Uterus (tissue), 4 donors: Measurements from ENCODE around the gene HILPDA. TPM values are rescaled to one million over a fixed set of nuclear protein-coding genes. Genes with fewer than 3 reads are reported as not detected.

ENCODE experiments used
- DNase-seq, 2 donors: peaks; one replicate each; pipeline ENCODE4 v3.0.0-alpha.2; 2019 to 2020
- H3K27ac ChIP-seq, 2 donors: fragments of 200-600 bp; sonication (generic); 1 replicate in 1 of 2; 2 replicates in 1 of 2; pipeline ENCODE4 v1.5.1; 2016 to 2018
- H3K27me3 ChIP-seq, 2 donors: fragments of 200-600 bp; sonication (generic); one replicate each; pipeline ENCODE4 v1.5.1; 2018 to 2019; ENCODE audit warnings: control low read depth in 1 of 2
- H3K36me3 ChIP-seq, 2 donors: fragments of 200-600 bp; sonication (generic); one replicate each; pipeline ENCODE4 v1.5.1; 2019; ENCODE audit warnings: control low read depth in 1 of 2
- H3K4me1 ChIP-seq, 2 donors: fragments of 200-600 bp; sonication (generic); one replicate each; pipeline ENCODE4 v1.5.1; 2018 to 2019; ENCODE audit warnings: control low read depth in 1 of 2
- H3K4me3 ChIP-seq, 2 donors: fragments of 200-600 bp; sonication (generic); 1 replicate in 1 of 2; 2 replicates in 1 of 2; pipeline ENCODE4 v1.5.1; 2018 to 2019; ENCODE audit warnings: mild to moderate bottlenecking in 1 of 2
- H3K9me3 ChIP-seq, 2 donors: fragments of 200-600 bp; sonication (generic); one replicate each; pipeline ENCODE4 v1.5.1; 2019; ENCODE audit warnings: control low read depth in 1 of 2
- POLR2A ChIP-seq, 2 donors: fragments of 450-650 bp; IDR thresholded peaks; one replicate each; pipeline ENCODE4 v1.6.1; 2016; ENCODE audit warnings: antibody characterized with exemption in 2 of 2, mild to moderate bottlenecking in 1 of 2, moderate library complexity in 1 of 2
- intact Hi-C: fragments of 100-400 bp; cut with DNase I; formaldehyde crosslinking; loops from one replicate; pipeline ENCODE4 v1.15.1; 2023; ENCODE audit warnings: low total_unique reads
- total RNA-seq, 4 donors: library from RNA; depleted of rRNA in 3 of 4; stranded (reverse); fragments of >200 nt in 3 of 4; gene quantifications; one replicate each; pipeline versions ENCODE4 v1.1.0 to v1.2.4, GENCODE V29; 2014 to 2023
- TF ChIP-seq, protein P1 (sequence below), 4 experiments: fragments of 200-600 bp in 2 of 4; fragments of 450-650 bp in 2 of 4; sonication (generic) in 2 of 4; IDR thresholded peaks; one replicate each; pipeline ENCODE4 v1.5.1; 2016 to 2019; ENCODE audit warnings: antibody characterized with exemption in 4 of 4, mild to moderate bottlenecking in 2 of 4, moderate library complexity in 1 of 4
- donor health status: DM: yes; HTN: yes; CAD: no.

The HILPDA gene
- total RNA-seq, 4 donors from 2014 or later = 14.4 to 55.6 (median 31.3) TPM

DNA sequence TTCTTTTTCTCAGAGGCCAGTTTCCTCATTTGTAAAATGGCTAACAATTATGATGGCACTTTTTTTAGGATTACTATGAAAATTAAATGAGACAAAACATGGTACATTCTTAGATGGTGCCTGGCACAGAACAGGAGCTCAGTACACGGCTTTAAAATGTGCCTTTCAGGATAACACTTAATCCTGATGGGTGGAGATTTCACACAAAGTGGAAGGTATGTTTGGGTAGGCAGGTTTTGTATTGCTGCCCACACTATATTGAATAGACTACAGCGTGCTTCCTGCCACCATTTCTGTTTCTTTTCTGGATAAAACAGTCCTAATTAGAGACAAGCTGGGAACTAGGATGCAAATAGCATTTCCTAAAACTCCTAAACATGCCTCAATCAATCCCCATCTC, 23.9 kb upstream of the HILPDA start:
- no peaks in the 10 kb centered on the region for H3K36me3 ChIP-seq
- no peak overlapping the region for H3K4me3 ChIP-seq
- no peak for TF ChIP-seq POLR2A (IDR thresholded peaks at IDR 0.05)
- TF ChIP-seq, protein P1, sequence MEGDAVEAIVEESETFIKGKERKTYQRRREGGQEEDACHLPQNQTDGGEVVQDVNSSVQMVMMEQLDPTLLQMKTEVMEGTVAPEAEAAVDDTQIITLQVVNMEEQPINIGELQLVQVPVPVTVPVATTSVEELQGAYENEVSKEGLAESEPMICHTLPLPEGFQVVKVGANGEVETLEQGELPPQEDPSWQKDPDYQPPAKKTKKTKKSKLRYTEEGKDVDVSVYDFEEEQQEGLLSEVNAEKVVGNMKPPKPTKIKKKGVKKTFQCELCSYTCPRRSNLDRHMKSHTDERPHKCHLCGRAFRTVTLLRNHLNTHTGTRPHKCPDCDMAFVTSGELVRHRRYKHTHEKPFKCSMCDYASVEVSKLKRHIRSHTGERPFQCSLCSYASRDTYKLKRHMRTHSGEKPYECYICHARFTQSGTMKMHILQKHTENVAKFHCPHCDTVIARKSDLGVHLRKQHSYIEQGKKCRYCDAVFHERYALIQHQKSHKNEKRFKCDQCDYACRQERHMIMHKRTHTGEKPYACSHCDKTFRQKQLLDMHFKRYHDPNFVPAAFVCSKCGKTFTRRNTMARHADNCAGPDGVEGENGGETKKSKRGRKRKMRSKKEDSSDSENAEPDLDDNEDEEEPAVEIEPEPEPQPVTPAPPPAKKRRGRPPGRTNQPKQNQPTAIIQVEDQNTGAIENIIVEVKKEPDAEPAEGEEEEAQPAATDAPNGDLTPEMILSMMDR (IDR thresholded peaks at IDR 0.05) = no peak
- no peaks in the 10 kb centered on the region for H3K27me3 ChIP-seq
- no peak overlapping the region for H3K27ac ChIP-seq
- H3K4me1 ChIP-seq = no peaks in the 10 kb centered on the region
- H3K9me3 ChIP-seq = no peaks in the 10 kb centered on the region
- intact Hi-C loops = no loop called here
- DNase-seq = no peak

DNA sequence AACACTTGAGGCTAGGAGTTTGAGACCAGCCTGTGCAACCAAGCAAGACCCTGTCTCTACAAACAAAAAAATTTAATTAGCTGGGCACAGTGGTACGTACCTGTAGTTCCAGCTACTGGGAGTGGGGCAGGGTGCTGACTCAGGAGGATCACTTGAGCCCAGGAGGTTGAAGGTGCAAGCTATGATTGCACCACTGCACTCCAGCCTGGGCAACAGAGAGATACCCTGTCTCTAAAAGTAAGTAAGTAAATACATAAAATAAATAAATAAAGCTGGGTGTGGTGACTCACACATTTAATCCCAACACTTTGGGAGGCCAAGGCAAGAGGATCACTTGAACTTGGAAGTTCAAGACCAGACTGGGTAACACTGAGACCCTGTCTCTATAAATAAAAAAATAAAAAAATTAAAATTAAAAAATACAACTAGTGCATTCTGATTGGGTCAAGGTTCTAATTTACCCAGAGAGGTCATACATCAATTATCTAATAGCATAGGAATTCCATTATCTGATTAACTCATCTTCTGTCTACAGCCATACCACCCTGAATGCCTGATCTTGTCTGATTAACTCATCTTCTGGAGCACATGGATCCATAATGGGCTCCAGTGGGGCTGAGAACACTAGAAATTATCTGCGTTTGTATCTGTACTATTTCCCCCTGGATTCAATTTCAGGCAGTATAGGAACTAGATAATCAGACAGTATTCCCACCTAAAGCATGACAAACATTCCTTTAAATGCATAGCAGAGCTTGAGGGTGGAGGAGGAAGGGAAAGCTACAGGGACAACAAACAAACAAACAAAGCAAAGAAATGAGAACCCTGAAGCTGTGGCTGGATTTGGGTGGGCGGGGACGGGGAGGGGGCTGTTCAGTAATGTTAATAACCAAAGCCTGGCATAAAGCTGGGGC, 21.0 kb upstream of the HILPDA start:
- DNase-seq = no peak
- no peaks in the 10 kb centered on the region for H3K4me1 ChIP-seq
- no peaks in the 10 kb centered on the region for H3K27me3 ChIP-seq
- TF ChIP-seq, protein P1 (IDR thresholded peaks at IDR 0.05) = no peak
- TF ChIP-seq POLR2A (IDR thresholded peaks at IDR 0.05) = no peak
- no peaks in the 10 kb centered on the region for H3K9me3 ChIP-seq
- H3K27ac ChIP-seq = no peak overlapping the region
- no peaks in the 10 kb centered on the region for H3K36me3 ChIP-seq
- no peak overlapping the region for H3K4me3 ChIP-seq
- intact Hi-C loops = no loop called here

DNA sequence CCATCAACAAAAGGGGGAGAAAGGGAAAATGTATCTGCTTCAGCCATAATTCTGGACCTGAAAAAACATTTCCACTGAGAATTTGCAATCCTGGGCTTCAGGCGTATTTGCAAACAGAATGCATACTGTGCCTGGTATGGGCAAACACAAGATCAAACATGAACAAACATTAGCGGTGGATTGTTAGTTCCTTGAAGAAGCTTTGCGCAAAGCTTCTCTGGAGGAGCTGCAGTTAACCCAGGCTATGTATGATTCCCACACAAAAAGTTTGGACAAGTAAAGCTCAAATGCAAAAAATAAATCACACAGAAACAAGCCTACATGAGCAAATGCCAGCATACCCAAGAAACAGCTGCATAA, 20.4 kb upstream of the HILPDA start:
- no peaks in the 10 kb centered on the region for H3K9me3 ChIP-seq
- H3K4me3 ChIP-seq = no peak overlapping the region

DNA sequence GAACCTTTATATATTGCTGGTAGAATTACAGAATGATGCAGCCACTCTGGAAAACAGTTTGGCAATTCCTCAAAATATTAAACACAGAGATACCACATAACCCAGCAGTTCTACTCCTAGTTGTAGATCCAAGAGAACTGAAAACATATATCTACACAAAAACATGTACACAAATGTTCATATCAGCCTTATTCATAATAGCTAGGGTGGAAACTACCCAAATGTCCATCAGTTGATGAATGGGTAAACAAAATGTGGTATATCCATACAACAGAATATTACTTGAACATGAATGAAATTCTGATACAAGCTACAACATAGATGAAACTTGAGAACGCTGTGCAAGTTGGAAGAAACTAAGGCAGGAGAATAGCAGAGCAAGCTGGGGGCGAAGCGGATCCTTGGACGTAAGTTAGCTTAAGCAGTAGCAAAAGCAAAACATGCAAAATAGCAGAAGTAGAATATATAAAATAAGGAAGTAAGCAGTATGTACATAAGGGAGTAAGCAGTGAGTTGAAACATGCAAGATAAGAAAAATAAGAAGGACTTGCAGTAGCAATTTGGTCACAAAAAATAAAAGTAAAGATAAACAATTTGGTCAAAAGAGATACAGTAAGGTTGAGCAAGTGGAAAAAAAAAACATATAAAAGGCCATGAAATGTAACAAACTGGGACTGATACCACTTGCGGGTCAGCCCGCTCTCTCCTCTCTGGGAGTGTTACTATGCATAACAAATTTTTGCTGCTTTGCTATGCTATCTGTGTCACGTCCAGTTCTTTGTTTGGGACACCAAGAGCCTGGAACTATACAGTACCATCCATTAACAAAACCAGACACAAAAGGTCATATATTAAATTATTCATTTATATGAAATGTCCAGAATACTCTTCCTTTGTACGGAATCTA, 18.0 kb upstream of the HILPDA start:
- intact Hi-C loops = no loop called here
- Histone ChIP-seq H3K9me3 (no peaks in the 10 kb centered on the region), H3K4me1 (no peaks in the 10 kb centered on the region), H3K27me3 (no peaks in the 10 kb centered on the region), H3K4me3 (no peak overlapping the region), H3K36me3 (no peaks in the 10 kb centered on the region), H3K27ac (no peak overlapping the region)
- no peak for DNase-seq
- no peak for TF ChIP-seq POLR2A (IDR thresholded peaks at IDR 0.05)
- TF ChIP-seq, protein P1 (IDR thresholded peaks at IDR 0.05) = no peak

More for the DNA sequence above, 20.4 kb upstream of the HILPDA start:
- no peaks in the 10 kb centered on the region for H3K4me1 ChIP-seq
- no peaks in the 10 kb centered on the region for H3K27me3 ChIP-seq
- no peaks in the 10 kb centered on the region for H3K36me3 ChIP-seq
- TF ChIP-seq, protein P1 (IDR thresholded peaks at IDR 0.05) = no peak
- no peak for TF ChIP-seq POLR2A (IDR thresholded peaks at IDR 0.05)
- no peak for DNase-seq
- intact Hi-C loops = no loop called here
- H3K27ac ChIP-seq = no peak overlapping the region

DNA sequence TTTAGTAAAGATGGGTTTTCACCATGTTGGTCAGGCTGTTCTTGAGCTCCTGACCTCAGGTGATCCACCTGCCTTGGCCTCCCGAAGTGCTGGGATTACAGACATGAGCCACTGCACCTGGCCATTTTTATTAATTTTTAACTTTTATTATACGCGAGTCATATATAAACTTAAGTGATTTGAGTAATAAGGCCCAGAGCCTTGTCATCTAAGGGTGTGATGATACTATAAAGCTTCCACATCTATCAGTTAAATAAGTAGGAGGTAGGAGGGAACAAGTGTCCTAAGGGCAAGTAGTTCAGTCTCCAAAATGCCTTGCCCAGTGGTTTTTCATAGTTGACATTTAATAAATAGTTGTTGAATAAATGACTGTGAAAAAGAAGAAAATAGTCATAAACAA, 13.3 kb upstream of the HILPDA start:
- TF ChIP-seq, protein P1 (IDR thresholded peaks at IDR 0.05) = no peak
- no peak for TF ChIP-seq POLR2A (IDR thresholded peaks at IDR 0.05)
- Histone ChIP-seq H3K9me3 (no peaks in the 10 kb centered on the region), H3K4me1 (no peaks in the 10 kb centered on the region)

More for the DNA sequence above, 13.3 kb upstream of the HILPDA start:
- Histone ChIP-seq H3K27ac (no peak overlapping the region), H3K27me3 (no peaks in the 10 kb centered on the region), H3K36me3 (no peaks in the 10 kb centered on the region), H3K4me3 (no peak overlapping the region)
- DNase-seq = no peak
- intact Hi-C loops = no loop called here
